HepG2 (cell line): ENCODE data around the gene PRKCSH. TPM values are rescaled to one million over a fixed set of nuclear protein-coding genes. Genes with fewer than 3 reads are reported as not detected.
A peak's percentile ranks its signal among the peaks of the same experiment; 100 is the strongest.

Experiments
- CHD4 ChIP-seq: fragments of 200-600 bp; sonication (generic); IDR thresholded peaks from 2 replicates; pipeline ENCODE4 v1.7.0; 2017; ENCODE audit warnings: mild to moderate bottlenecking, low read length, borderline replicate concordance
- EEA1 ChIP-seq: sonication (generic); formaldehyde crosslinking; IDR thresholded peaks from 2 replicates; pipeline ENCODE4 v1.5.1; 2020; ENCODE audit warnings: mild to moderate bottlenecking, missing genetic modification reagents, borderline replicate concordance
- ISL2 ChIP-seq: sonication (generic); formaldehyde crosslinking; IDR thresholded peaks from 2 replicates; pipeline ENCODE4 v1.5.0; 2020; ENCODE audit warnings: missing genetic modification reagents
- POLR2AphosphoS5 ChIP-seq: IDR thresholded peaks from 2 replicates; pipeline ENCODE4 v1.6.1; 2012; ENCODE audit warnings: low read depth, low read length
- RARA ChIP-seq: IDR thresholded peaks from 2 replicates; pipeline ENCODE4 v1.6.1; 2016; ENCODE audit warnings: missing genetic modification reagents, missing compliant biosample characterization
- SIX4 ChIP-seq: sonication (generic); formaldehyde crosslinking; IDR thresholded peaks from 2 replicates; pipeline ENCODE4 v1.4.0; 2020; ENCODE audit warnings: missing genetic modification reagents
- STAT5B ChIP-seq: sonication (generic); formaldehyde crosslinking; IDR thresholded peaks from 2 replicates; pipeline ENCODE4 v1.4.0; 2020; ENCODE audit warnings: missing genetic modification reagents
- TBX3 ChIP-seq: fragments of 450-650 bp; IDR thresholded peaks from 2 replicates; pipeline ENCODE4 v1.6.1; 2017; ENCODE audit warnings: antibody characterized with exemption, mild to moderate bottlenecking, inconsistent platforms, borderline replicate concordance
- ZFAT ChIP-seq: sonication (generic); formaldehyde crosslinking; conservative IDR thresholded peaks from 2 replicates; pipeline ENCODE4 v1.8.1; 2023; ENCODE audit warnings: missing genetic modification reagents, inconsistent platforms
- ZNF143 ChIP-seq: sonication (generic); formaldehyde crosslinking; IDR thresholded peaks from 2 replicates; pipeline ENCODE4 v1.4.0; 2020; ENCODE audit warnings: missing genetic modification reagents
- ZNF331 ChIP-seq: sonication (generic); formaldehyde crosslinking; IDR thresholded peaks from 2 replicates; pipeline ENCODE4 v1.4.0; 2020; ENCODE audit warnings: missing genetic modification reagents
- ZNF367 ChIP-seq: sonication (generic); formaldehyde crosslinking; IDR thresholded peaks from 2 replicates; pipeline ENCODE4 v1.4.0; 2020; ENCODE audit warnings: missing genetic modification reagents, borderline replicate concordance
- ZNF605 ChIP-seq: sonication (generic); formaldehyde crosslinking; IDR thresholded peaks from 2 replicates; pipeline ENCODE4 v1.8.0; 2022; ENCODE audit warnings: mild to moderate bottlenecking, missing genetic modification reagents
- ZZZ3 ChIP-seq: sonication (generic); formaldehyde crosslinking; IDR thresholded peaks from 2 replicates; pipeline ENCODE4 v1.4.0; 2020; ENCODE audit warnings: missing genetic modification reagents, mild to moderate bottlenecking, borderline replicate concordance
- polyA plus RNA-seq, 8 experiments: library from polyadenylated mRNA; depleted of rRNA in 3 of 8; stranded (reverse) in 7 of 8; unstranded in 1 of 8; fragments of >200 nt; fragmentation: Illumina TruSeq in 4 of 8; extraction: Trizol in 4 of 8; gene quantifications; 2 replicates each; pipeline versions ENCODE4 v1.2.1 to v1.2.3, GENCODE V29; 2011 to 2016; ENCODE audit warnings: low read depth in 4 of 8, missing spikeins in 1 of 8, mixed read lengths in 1 of 8; ENCODE audit not compliant: insufficient read depth in 1 of 8
- total RNA-seq, 5 experiments: library from RNA; depleted of rRNA; stranded (reverse); fragments of >200 nt; fragmentation: Illumina TruSeq; extraction: Trizol; gene quantifications; 2 replicates each; pipeline ENCODE4 v1.2.3, GENCODE V29; 2016; ENCODE audit warnings: low read depth in 1 of 5
- TF ChIP-seq, protein P1 (sequence below): sonication (generic); formaldehyde crosslinking; IDR thresholded peaks from 2 replicates; pipeline ENCODE4 v1.8.1; 2023; ENCODE audit warnings: missing genetic modification reagents, inconsistent platforms, borderline replicate concordance
- TF ChIP-seq, protein P2 (sequence below): sonication (generic); formaldehyde crosslinking; IDR thresholded peaks from 2 replicates; pipeline ENCODE4 v1.4.0; 2020; ENCODE audit warnings: mild to moderate bottlenecking, missing genetic modification reagents
- TF ChIP-seq, protein P3 (sequence below): sonication (generic); formaldehyde crosslinking; IDR thresholded peaks from 2 replicates; pipeline ENCODE4 v1.5.0; 2020; ENCODE audit warnings: missing genetic modification reagents
- TF ChIP-seq, protein P4 (sequence below): sonication (generic); formaldehyde crosslinking; IDR thresholded peaks from 2 replicates; pipeline ENCODE4 v1.5.1; 2020; ENCODE audit warnings: mild to moderate bottlenecking, missing genetic modification reagents, moderate library complexity
- TF ChIP-seq, protein P5 (sequence below): sonication (generic); formaldehyde crosslinking; IDR thresholded peaks from 2 replicates; pipeline ENCODE4 v1.5.0; 2020; ENCODE audit warnings: mild to moderate bottlenecking, missing genetic modification reagents, borderline replicate concordance
- TF ChIP-seq, protein P6 (sequence below): sonication (generic); formaldehyde crosslinking; IDR thresholded peaks from 2 replicates; pipeline ENCODE4 v1.8.0; 2023; ENCODE audit warnings: mild to moderate bottlenecking, missing genetic modification reagents

Gene PRKCSH
- total and polyA plus RNA-seq, 2 of the 13 experiments (the other 11 are each of a cell fraction or from before 2014, with no cell fraction given): 85.1 to 125 TPM

DNA sequence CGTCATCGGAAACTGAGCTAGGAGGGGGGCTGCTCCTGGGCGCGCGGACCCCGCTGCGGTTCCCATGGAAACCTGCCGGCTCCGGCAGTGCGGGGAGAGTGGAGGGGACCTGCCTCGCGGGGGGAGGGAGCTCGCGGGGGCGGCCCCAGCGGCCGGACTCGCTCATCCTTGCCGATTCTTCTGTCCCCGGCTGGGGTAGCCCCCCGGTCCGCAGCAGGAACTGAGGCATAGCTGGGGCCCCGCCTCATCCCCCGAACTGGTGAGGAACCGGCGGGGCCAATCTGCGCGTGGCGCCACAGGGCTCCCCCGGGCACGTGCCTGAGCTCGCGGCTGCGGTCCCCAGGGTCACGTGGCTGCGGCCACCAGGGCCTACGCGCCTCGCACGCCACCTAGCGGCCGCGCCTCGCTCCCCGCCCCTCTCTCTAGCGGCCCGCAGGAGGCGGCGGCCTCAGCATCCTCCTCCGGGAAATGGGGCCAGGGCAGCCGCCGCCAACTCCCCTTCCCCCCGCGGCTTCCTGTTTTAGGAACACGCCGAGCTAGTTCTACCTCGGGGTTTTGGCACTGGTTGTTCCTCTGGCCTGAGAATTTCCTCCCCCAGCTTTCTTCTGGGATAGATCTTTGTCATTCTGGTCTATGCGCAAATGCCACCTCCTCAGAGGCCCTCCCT, 47.1 kb downstream of the PRKCSH start (continued):
- TF ChIP-seq, protein P1, sequence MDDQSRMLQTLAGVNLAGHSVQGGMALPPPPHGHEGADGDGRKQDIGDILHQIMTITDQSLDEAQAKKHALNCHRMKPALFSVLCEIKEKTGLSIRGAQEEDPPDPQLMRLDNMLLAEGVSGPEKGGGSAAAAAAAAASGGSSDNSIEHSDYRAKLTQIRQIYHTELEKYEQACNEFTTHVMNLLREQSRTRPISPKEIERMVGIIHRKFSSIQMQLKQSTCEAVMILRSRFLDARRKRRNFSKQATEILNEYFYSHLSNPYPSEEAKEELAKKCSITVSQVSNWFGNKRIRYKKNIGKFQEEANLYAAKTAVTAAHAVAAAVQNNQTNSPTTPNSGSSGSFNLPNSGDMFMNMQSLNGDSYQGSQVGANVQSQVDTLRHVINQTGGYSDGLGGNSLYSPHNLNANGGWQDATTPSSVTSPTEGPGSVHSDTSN (CRISPR knock-in tag): no peak
- TF ChIP-seq, protein P2, sequence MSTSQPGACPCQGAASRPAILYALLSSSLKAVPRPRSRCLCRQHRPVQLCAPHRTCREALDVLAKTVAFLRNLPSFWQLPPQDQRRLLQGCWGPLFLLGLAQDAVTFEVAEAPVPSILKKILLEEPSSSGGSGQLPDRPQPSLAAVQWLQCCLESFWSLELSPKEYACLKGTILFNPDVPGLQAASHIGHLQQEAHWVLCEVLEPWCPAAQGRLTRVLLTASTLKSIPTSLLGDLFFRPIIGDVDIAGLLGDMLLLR: peak; percentile 86
- TF ChIP-seq ZZZ3 (CRISPR knock-in tag) (no peak), EEA1 (CRISPR knock-in tag) (peak; percentile 91; the same call in 1 of the 2 replicates), ZFAT (CRISPR knock-in tag) (0 out of 2 replicates have a peak, but pooled peaks have one; percentile 30), SIX4 (CRISPR knock-in tag) (no peak), POLR2AphosphoS5 (no peak; the same call in 1 of the 2 replicates), ISL2 (CRISPR knock-in tag) (peak; percentile 69), ZNF367 (peak; percentile 50; the same call in 1 of the 2 replicates), ZNF143 (peak; percentile 62), RARA (CRISPR knock-in tag) (peak; percentile 33), ZNF331 (CRISPR knock-in tag) (peak; percentile 82), TBX3 (no peak), ZNF605 (CRISPR knock-in tag) (no peak), CHD4 (peak; percentile 66; the same call in 1 of the 2 replicates), STAT5B (CRISPR knock-in tag) (no peak)
- TF ChIP-seq, protein P3, sequence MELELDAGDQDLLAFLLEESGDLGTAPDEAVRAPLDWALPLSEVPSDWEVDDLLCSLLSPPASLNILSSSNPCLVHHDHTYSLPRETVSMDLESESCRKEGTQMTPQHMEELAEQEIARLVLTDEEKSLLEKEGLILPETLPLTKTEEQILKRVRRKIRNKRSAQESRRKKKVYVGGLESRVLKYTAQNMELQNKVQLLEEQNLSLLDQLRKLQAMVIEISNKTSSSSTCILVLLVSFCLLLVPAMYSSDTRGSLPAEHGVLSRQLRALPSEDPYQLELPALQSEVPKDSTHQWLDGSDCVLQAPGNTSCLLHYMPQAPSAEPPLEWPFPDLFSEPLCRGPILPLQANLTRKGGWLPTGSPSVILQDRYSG (CRISPR knock-in tag): 0 out of 2 replicates have a peak, but pooled peaks have one; percentile 79
- TF ChIP-seq, protein P4, sequence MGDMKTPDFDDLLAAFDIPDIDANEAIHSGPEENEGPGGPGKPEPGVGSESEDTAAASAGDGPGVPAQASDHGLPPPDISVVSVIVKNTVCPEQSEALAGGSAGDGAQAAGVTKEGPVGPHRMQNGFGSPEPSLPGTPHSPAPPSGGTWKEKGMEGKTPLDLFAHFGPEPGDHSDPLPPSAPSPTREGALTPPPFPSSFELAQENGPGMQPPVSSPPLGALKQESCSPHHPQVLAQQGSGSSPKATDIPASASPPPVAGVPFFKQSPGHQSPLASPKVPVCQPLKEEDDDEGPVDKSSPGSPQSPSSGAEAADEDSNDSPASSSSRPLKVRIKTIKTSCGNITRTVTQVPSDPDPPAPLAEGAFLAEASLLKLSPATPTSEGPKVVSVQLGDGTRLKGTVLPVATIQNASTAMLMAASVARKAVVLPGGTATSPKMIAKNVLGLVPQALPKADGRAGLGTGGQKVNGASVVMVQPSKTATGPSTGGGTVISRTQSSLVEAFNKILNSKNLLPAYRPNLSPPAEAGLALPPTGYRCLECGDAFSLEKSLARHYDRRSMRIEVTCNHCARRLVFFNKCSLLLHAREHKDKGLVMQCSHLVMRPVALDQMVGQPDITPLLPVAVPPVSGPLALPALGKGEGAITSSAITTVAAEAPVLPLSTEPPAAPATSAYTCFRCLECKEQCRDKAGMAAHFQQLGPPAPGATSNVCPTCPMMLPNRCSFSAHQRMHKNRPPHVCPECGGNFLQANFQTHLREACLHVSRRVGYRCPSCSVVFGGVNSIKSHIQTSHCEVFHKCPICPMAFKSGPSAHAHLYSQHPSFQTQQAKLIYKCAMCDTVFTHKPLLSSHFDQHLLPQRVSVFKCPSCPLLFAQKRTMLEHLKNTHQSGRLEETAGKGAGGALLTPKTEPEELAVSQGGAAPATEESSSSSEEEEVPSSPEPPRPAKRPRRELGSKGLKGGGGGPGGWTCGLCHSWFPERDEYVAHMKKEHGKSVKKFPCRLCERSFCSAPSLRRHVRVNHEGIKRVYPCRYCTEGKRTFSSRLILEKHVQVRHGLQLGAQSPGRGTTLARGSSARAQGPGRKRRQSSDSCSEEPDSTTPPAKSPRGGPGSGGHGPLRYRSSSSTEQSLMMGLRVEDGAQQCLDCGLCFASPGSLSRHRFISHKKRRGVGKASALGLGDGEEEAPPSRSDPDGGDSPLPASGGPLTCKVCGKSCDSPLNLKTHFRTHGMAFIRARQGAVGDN (CRISPR knock-in tag): peak; percentile 95
- TF ChIP-seq, protein P5, sequence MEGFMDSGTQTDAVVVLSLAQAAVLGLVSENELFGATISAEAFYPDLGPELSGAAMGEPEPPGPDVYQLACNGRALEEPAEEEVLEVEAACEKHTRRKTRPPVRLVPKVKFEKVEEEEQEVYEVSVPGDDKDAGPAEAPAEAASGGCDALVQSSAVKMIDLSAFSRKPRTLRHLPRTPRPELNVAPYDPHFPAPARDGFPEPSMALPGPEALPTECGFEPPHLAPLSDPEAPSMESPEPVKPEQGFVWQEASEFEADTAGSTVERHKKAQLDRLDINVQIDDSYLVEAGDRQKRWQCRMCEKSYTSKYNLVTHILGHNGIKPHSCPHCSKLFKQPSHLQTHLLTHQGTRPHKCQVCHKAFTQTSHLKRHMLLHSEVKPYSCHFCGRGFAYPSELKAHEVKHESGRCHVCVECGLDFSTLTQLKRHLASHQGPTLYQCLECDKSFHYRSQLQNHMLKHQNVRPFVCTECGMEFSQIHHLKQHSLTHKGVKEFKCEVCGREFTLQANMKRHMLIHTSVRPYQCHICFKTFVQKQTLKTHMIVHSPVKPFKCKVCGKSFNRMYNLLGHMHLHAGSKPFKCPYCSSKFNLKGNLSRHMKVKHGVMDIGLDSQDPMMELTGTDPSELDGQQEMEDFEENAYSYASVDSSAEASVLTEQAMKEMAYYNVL: no peak
- TF ChIP-seq, protein P6, sequence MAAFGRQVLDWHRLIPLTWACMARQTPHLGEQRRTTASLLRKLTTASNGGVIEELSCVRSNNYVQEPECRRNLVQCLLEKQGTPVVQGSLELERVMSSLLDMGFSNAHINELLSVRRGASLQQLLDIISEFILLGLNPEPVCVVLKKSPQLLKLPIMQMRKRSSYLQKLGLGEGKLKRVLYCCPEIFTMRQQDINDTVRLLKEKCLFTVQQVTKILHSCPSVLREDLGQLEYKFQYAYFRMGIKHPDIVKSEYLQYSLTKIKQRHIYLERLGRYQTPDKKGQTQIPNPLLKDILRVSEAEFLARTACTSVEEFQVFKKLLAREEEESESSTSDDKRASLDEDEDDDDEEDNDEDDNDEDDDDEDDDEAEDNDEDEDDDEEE: no peak
